HepG2 (cell line): ENCODE measurements around the gene CARHSP1. TPM values are rescaled to one million over a fixed set of nuclear protein-coding genes. Genes with fewer than 3 reads are reported as not detected.

Source experiments
- ARNT ChIP-seq: fragments of 450-650 bp; IDR thresholded peaks from 2 replicates; pipeline ENCODE4 v1.6.1; 2017
- DNMT1 ChIP-seq: sonication (generic); formaldehyde crosslinking; IDR thresholded peaks from 2 replicates; pipeline ENCODE4 v1.5.1; 2020; ENCODE audit warnings: mild to moderate bottlenecking, missing genetic modification reagents
- EP300 ChIP-seq, 3 experiments: sonication (generic) in 1 of 3; formaldehyde crosslinking in 1 of 3; IDR thresholded peaks; 2 replicates each; pipeline versions ENCODE4 v1.5.1 to v1.6.1; 2011 to 2020; ENCODE audit warnings: low read depth in 2 of 3, low read length in 2 of 3, borderline replicate concordance in 1 of 3, improper control_type of control experiment in 1 of 3, mild to moderate bottlenecking in 1 of 3, missing genetic modification reagents in 1 of 3, moderate library complexity in 1 of 3
- HNRNPK ChIP-seq: fragments of 200-400 bp; formaldehyde crosslinking; IDR thresholded peaks from 2 replicates; pipeline ENCODE4 v1.6.1; 2018; ENCODE audit warnings: low read length, low read depth, moderate library complexity, mild to moderate bottlenecking; ENCODE audit not compliant: poor library complexity, severe bottlenecking
- NFKBIZ ChIP-seq: IDR thresholded peaks from 2 replicates; pipeline ENCODE4 v1.6.1; 2018; ENCODE audit warnings: missing genetic modification reagents, missing compliant biosample characterization
- ZFP36L2 ChIP-seq: sonication (generic); formaldehyde crosslinking; IDR thresholded peaks from 2 replicates; pipeline ENCODE4 v1.4.0; 2020; ENCODE audit warnings: missing genetic modification reagents
- ZNF317 ChIP-seq: sonication (generic); formaldehyde crosslinking; IDR thresholded peaks from 2 replicates; pipeline ENCODE4 v1.5.0; 2020; ENCODE audit warnings: mild to moderate bottlenecking, missing genetic modification reagents
- ZNF430 ChIP-seq: sonication (generic); formaldehyde crosslinking; IDR thresholded peaks from 2 replicates; pipeline ENCODE4 v1.9.0; 2021; ENCODE audit warnings: mild to moderate bottlenecking, missing genetic modification reagents
- ZNF510 ChIP-seq: sonication (generic); formaldehyde crosslinking; IDR thresholded peaks from 2 replicates; pipeline ENCODE4 v1.4.0; 2020; ENCODE audit warnings: low read depth, mild to moderate bottlenecking, missing genetic modification reagents
- ZNF598 ChIP-seq: sonication (generic); formaldehyde crosslinking; IDR thresholded peaks from 2 replicates; pipeline ENCODE4 v1.5.1; 2020; ENCODE audit warnings: mild to moderate bottlenecking, missing genetic modification reagents, borderline replicate concordance
- ZNF761 ChIP-seq: sonication (generic); formaldehyde crosslinking; conservative IDR thresholded peaks from 2 replicates; pipeline ENCODE4 v1.4.0; 2020; ENCODE audit warnings: mild to moderate bottlenecking, missing genetic modification reagents
- polyA plus RNA-seq, 8 experiments: library from polyadenylated mRNA; depleted of rRNA in 3 of 8; stranded (reverse) in 7 of 8; unstranded in 1 of 8; fragments of >200 nt; fragmentation: Illumina TruSeq in 4 of 8; extraction: Trizol in 4 of 8; gene quantifications; 2 replicates each; pipeline versions ENCODE4 v1.2.1 to v1.2.3, GENCODE V29; 2011 to 2016; ENCODE audit warnings: low read depth in 4 of 8, missing spikeins in 1 of 8, mixed read lengths in 1 of 8; ENCODE audit not compliant: insufficient read depth in 1 of 8
- total RNA-seq, 5 experiments: library from RNA; depleted of rRNA; stranded (reverse); fragments of >200 nt; fragmentation: Illumina TruSeq; extraction: Trizol; gene quantifications; 2 replicates each; pipeline ENCODE4 v1.2.3, GENCODE V29; 2016; ENCODE audit warnings: low read depth in 1 of 5
- TF ChIP-seq, protein P1 (sequence below), 2 experiments: fragments of 450-650 bp in 1 of 2; sonication (generic) in 1 of 2; formaldehyde crosslinking in 1 of 2; IDR thresholded peaks; 2 replicates each; pipeline versions ENCODE4 v1.6.1 to v1.8.0; 2016 to 2022; ENCODE audit warnings: antibody characterized with exemption in 1 of 2, mild to moderate bottlenecking in 1 of 2, missing genetic modification reagents in 1 of 2
- TF ChIP-seq, protein P2 (sequence below), 2 experiments: IDR thresholded peaks; 2 replicates each; pipeline ENCODE4 v1.6.1; 2011 to 2012; ENCODE audit warnings: low read length in 2 of 2, borderline replicate concordance in 1 of 2, low read depth in 1 of 2, mild to moderate bottlenecking in 1 of 2, moderate library complexity in 1 of 2
- TF ChIP-seq, protein P3 (sequence below): sonication (generic); formaldehyde crosslinking; IDR thresholded peaks from 2 replicates; pipeline ENCODE4 v1.4.0; 2020; ENCODE audit warnings: missing genetic modification reagents, low read depth, mild to moderate bottlenecking, borderline replicate concordance

The CARHSP1 gene
- total and polyA plus RNA-seq, 2 of the 13 experiments (the other 11 are each of a cell fraction or from before 2014, with no cell fraction given): 173 to 345 TPM

DNA sequence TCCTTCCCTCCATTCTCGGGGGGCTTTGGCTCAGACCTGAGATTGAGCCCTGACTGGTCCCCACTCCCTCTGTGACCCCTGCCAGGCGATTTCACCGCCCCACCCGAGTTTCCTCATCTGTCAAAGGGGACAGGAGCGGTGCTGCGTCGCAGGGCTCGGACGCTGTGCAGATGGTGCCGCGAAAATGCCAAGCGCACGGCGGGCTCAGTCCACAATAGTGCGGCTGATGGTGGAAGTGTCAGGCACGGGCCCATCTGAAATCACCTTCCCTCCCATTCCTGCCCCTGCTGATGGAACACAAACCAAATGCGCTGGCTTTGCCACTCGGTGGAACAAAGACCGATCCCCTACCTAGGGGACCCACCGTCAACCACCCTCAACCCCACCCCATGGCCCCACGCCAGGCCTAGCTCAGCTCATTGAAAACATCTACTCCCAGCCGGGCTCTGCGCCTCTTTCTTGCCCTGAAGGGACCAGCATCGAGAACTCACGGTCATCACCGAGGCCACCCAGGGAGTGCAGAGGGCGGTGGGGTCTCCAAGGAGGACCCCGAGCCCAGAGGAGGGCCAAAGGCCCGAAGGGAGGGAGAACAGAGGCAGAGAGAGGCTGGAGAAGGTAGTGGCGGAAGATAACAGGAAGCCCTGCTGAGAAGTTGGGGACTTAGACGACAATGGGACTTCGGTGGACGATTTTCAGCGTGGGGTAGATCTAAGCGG lies 1.4 kb downstream of the CARHSP1 start (continued):
- TF ChIP-seq, protein P1, sequence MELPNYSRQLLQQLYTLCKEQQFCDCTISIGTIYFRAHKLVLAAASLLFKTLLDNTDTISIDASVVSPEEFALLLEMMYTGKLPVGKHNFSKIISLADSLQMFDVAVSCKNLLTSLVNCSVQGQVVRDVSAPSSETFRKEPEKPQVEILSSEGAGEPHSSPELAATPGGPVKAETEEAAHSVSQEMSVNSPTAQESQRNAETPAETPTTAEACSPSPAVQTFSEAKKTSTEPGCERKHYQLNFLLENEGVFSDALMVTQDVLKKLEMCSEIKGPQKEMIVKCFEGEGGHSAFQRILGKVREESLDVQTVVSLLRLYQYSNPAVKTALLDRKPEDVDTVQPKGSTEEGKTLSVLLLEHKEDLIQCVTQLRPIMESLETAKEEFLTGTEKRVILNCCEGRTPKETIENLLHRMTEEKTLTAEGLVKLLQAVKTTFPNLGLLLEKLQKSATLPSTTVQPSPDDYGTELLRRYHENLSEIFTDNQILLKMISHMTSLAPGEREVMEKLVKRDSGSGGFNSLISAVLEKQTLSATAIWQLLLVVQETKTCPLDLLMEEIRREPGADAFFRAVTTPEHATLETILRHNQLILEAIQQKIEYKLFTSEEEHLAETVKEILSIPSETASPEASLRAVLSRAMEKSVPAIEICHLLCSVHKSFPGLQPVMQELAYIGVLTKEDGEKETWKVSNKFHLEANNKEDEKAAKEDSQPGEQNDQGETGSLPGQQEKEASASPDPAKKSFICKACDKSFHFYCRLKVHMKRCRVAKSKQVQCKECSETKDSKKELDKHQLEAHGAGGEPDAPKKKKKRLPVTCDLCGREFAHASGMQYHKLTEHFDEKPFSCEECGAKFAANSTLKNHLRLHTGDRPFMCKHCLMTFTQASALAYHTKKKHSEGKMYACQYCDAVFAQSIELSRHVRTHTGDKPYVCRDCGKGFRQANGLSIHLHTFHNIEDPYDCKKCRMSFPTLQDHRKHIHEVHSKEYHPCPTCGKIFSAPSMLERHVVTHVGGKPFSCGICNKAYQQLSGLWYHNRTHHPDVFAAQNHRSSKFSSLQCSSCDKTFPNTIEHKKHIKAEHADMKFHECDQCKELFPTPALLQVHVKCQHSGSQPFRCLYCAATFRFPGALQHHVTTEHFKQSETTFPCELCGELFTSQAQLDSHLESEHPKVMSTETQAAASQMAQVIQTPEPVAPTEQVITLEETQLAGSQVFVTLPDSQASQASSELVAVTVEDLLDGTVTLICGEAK (IDR thresholded peaks at IDR 0.05): no peak
- TF ChIP-seq, protein P1 (CRISPR knock-in tag; IDR thresholded peaks at IDR 0.05): peak; percentile 75; the same call in 1 of the 2 replicates
- TF ChIP-seq HNRNPK (no peak), ZNF317 (CRISPR knock-in tag) (no peak; the same call in 1 of the 2 replicates), ZNF430 (CRISPR knock-in tag) (0 out of 2 replicates have a peak, but pooled peaks have one; percentile 29), DNMT1 (no peak), ZNF598 (peak; percentile 81; the same call in 1 of the 2 replicates), ZNF510 (CRISPR knock-in tag) (no peak), NFKBIZ (CRISPR knock-in tag) (no peak), ZNF761 (CRISPR knock-in tag) (peak; percentile 36; the same call in 1 of the 2 replicates), ZFP36L2 (CRISPR knock-in tag) (no peak), EP300 (IDR thresholded peaks at IDR 0.05; ENCODE audit: low read depth in 2 of 2, low read length in 2 of 2) (no peak), EP300 (CRISPR knock-in tag; IDR thresholded peaks at IDR 0.05; ENCODE audit: borderline replicate concordance) (0 out of 2 replicates have a peak, but pooled peaks have one; percentile 10), ARNT (no peak)
- TF ChIP-seq, protein P2, sequence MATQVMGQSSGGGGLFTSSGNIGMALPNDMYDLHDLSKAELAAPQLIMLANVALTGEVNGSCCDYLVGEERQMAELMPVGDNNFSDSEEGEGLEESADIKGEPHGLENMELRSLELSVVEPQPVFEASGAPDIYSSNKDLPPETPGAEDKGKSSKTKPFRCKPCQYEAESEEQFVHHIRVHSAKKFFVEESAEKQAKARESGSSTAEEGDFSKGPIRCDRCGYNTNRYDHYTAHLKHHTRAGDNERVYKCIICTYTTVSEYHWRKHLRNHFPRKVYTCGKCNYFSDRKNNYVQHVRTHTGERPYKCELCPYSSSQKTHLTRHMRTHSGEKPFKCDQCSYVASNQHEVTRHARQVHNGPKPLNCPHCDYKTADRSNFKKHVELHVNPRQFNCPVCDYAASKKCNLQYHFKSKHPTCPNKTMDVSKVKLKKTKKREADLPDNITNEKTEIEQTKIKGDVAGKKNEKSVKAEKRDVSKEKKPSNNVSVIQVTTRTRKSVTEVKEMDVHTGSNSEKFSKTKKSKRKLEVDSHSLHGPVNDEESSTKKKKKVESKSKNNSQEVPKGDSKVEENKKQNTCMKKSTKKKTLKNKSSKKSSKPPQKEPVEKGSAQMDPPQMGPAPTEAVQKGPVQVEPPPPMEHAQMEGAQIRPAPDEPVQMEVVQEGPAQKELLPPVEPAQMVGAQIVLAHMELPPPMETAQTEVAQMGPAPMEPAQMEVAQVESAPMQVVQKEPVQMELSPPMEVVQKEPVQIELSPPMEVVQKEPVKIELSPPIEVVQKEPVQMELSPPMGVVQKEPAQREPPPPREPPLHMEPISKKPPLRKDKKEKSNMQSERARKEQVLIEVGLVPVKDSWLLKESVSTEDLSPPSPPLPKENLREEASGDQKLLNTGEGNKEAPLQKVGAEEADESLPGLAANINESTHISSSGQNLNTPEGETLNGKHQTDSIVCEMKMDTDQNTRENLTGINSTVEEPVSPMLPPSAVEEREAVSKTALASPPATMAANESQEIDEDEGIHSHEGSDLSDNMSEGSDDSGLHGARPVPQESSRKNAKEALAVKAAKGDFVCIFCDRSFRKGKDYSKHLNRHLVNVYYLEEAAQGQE (IDR thresholded peaks at IDR 0.05; ENCODE audit: borderline replicate concordance in 1 of 2, low read depth in 1 of 2, low read length in 2 of 2): no peak
- TF ChIP-seq, protein P3, sequence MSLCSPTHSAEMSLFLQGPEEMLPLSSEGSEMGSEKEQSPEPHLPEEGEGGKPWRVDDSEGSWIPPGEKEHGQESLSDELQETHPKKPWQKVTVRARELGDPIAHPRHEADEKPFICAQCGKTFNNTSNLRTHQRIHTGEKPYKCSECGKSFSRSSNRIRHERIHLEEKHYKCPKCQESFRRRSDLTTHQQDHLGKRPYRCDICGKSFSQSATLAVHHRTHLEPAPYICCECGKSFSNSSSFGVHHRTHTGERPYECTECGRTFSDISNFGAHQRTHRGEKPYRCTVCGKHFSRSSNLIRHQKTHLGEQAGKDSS: peak; percentile 82
